Measurements from ENCODE around the gene NEUROG1. TPM values are rescaled to one million over a fixed set of nuclear protein-coding genes. Genes with fewer than 3 reads are reported as not detected.
A peak's percentile ranks its signal among the peaks of the same experiment; 100 is the strongest.

Gene NEUROG1
- total RNA-seq, 2 experiments from 2014 or later: not detected

- no peaks in the 10 kb centered on the region for H3K36me3 Mint-ChIP-seq (ENCODE audit: low read depth)
- ATAC-seq (ENCODE audit: poor library complexity): peak; percentile 41
- no peaks in the 10 kb centered on the region for H3K9me3 Mint-ChIP-seq
- CTCF ChIA-PET: interaction anchor here (1.0 to 2.0 kb wide), 4 partner anchors 11 to 94 kb away, joined by 3 to 9 read pairs (median 4); no protein-coding TSS in a partner anchor
- Histone ChIP-seq H3K9me3 (ENCODE audit: control insufficient read depth in 1 of 2, insufficient read depth in 1 of 2, low read length in 2 of 2) (no peaks in the 10 kb centered on the region), H3K4me3 (ENCODE audit: low read length) (no peak overlapping the region), H3K27ac (ENCODE audit: low read depth in 1 of 2, low read length in 2 of 2) (no peak overlapping the region), H3K4me1 (ENCODE audit: insufficient read depth, low read length) (no peaks in the 10 kb centered on the region), H3K36me3 (ENCODE audit: insufficient read depth, low read length) (no peaks in the 10 kb centered on the region), H3K27me3 (ENCODE audit: control insufficient read depth in 1 of 2, insufficient read depth in 2 of 2, low read length in 2 of 2) (peaks cover 10 to 50% of the 10 kb centered on the region in 2 experiments)
- POLR2A ChIA-PET: interaction anchor here (1.0 kb wide), 1 partner anchor 86 kb away, joined by 3 read pairs; no protein-coding TSS in a partner anchor
- H3K4me1 Mint-ChIP-seq (ENCODE audit: low read depth): no peaks in the 10 kb centered on the region
- DNase-seq: peak; percentile 7 to 71 (median 32)
- peak; percentile 66 for TF ChIP-seq CTCF (IDR thresholded peaks at IDR 0.05)
- intact Hi-C loops (cut with DNase I, micrococcal nuclease): loop anchor here (2.0 to 5.0 kb wide), 2 partner anchors 85 to 89 kb away; no protein-coding TSS in a partner anchor
- no peak overlapping the region for H3K27ac Mint-ChIP-seq
- H3K27me3 Mint-ChIP-seq: peaks cover 82% of the 10 kb centered on the region
- H3K4me3 Mint-ChIP-seq: no peak overlapping the region
Measured at GRCh38 chr5:135551593-135552447, 16.1 kb upstream of the NEUROG1 start.

- Histone ChIP-seq H3K27me3 (ENCODE audit: control insufficient read depth in 1 of 2, insufficient read depth in 2 of 2, low read length in 2 of 2) (peaks cover 31 to 58% of the 10 kb centered on the region in 2 experiments), H3K4me3 (ENCODE audit: low read length) (no peak overlapping the region), H3K4me1 (ENCODE audit: insufficient read depth, low read length) (peaks cover 4% of the 10 kb centered on the region), H3K27ac (ENCODE audit: low read depth in 1 of 2, low read length in 2 of 2) (no peak overlapping the region), H3K9me3 (ENCODE audit: control insufficient read depth in 1 of 2, insufficient read depth in 1 of 2, low read length in 2 of 2) (peaks cover 0 to 6% of the 10 kb centered on the region in 2 experiments), H3K36me3 (ENCODE audit: insufficient read depth, low read length) (no peaks in the 10 kb centered on the region)
- no peak overlapping the region for H3K4me3 Mint-ChIP-seq
- ATAC-seq (ENCODE audit: poor library complexity): no peak
- POLR2A ChIA-PET: no interaction called here
- DNase-seq: no peak
- H3K36me3 Mint-ChIP-seq (ENCODE audit: low read depth): no peaks in the 10 kb centered on the region
- CTCF ChIA-PET: no interaction called here
- peaks cover under 1% of the 10 kb centered on the region for H3K4me1 Mint-ChIP-seq (ENCODE audit: low read depth)
- peaks cover 85% of the 10 kb centered on the region for H3K27me3 Mint-ChIP-seq
- no peak overlapping the region for H3K27ac Mint-ChIP-seq
- intact Hi-C loops (cut with DNase I, micrococcal nuclease): no loop called here
- TF ChIP-seq CTCF (IDR thresholded peaks at IDR 0.05): no peak
- H3K9me3 Mint-ChIP-seq: no peaks in the 10 kb centered on the region
Measured at GRCh38 chr5:135549413-135549812, 13.6 kb upstream of the NEUROG1 start.

GRCh38 chr5:135547590-135548254, 12.0 kb upstream of the NEUROG1 start:
- no peak overlapping the region for H3K27ac ChIP-seq (ENCODE audit: low read depth in 1 of 2, low read length in 2 of 2)
- DNase-seq (no peak), ATAC-seq (ENCODE audit: poor library complexity) (no peak)
- peaks cover 0 to 11% of the 10 kb centered on the region in 2 experiments for H3K9me3 ChIP-seq (ENCODE audit: control insufficient read depth in 1 of 2, insufficient read depth in 1 of 2, low read length in 2 of 2)
- Mint-ChIP-seq H3K36me3 (ENCODE audit: low read depth) (no peaks in the 10 kb centered on the region), H3K4me1 (ENCODE audit: low read depth) (peaks cover 11% of the 10 kb centered on the region), H3K27ac (no peak overlapping the region), H3K4me3 (no peak overlapping the region), H3K27me3 (peaks cover 88% of the 10 kb centered on the region), H3K9me3 (no peaks in the 10 kb centered on the region)
- H3K36me3 ChIP-seq (ENCODE audit: insufficient read depth, low read length): no peaks in the 10 kb centered on the region
- peaks cover 43 to 72% of the 10 kb centered on the region in 2 experiments for H3K27me3 ChIP-seq (ENCODE audit: control insufficient read depth in 1 of 2, insufficient read depth in 2 of 2, low read length in 2 of 2)
- ChIA-PET POLR2A (no interaction called here), CTCF (interaction anchor here (1.4 kb wide), 1 partner anchor 13 kb away, joined by 3 read pairs; no protein-coding TSS in a partner anchor)
- H3K4me3 ChIP-seq (ENCODE audit: low read length): no peak overlapping the region
- H3K4me1 ChIP-seq (ENCODE audit: insufficient read depth, low read length): peaks cover 17% of the 10 kb centered on the region
- TF ChIP-seq CTCF (IDR thresholded peaks at IDR 0.05): no peak
- intact Hi-C loops (cut with DNase I, micrococcal nuclease): no loop called here
